ENCODE data around the gene ARHGEF26.

ARHGEF26 gene

DNA sequence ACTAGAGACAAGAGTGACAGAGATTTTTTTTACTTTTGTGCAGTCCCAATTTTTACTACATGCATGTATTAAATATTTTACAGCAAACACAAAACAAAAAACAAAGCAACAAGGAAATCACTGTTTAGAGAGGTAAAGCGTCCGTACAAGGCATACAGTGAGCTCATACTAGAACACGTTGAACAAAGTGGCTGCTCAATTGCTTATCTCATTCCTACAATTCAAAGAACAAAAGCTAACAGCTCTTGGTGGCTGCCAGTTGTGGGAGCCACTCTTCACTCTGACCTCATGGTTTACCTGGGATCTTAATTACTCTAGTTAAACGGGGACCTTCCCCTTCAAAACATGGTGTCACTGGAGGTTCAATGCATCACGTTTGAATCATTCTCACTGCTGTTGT, 7.6 kb upstream of the ARHGEF26 start:
- DNase-seq (ENCODE audit: insufficient read length, low spot score) (no peak), FAIRE-seq (no peak)
- TF ChIP-seq POLR2AphosphoS5 (IDR thresholded peaks at IDR 0.05; ENCODE audit: low read depth, low read length) = no peak
- no peak for TF ChIP-seq PAX5 (IDR thresholded peaks at IDR 0.05; ENCODE audit: insufficient read depth, low read length, severe bottlenecking)
- no peak for TF ChIP-seq POLR2A (IDR thresholded peaks at IDR 0.05; ENCODE audit: low read depth, low read length)
- TF ChIP-seq TAF1 (IDR thresholded peaks at IDR 0.05; ENCODE audit: low read depth, low read length) = no peak
- TF ChIP-seq POU2F2 (IDR thresholded peaks at IDR 0.05; ENCODE audit: low read depth, low read length) = no peak
- TF ChIP-seq SPI1 (IDR thresholded peaks at IDR 0.05; ENCODE audit: low read depth, low read length) = no peak

DNA sequence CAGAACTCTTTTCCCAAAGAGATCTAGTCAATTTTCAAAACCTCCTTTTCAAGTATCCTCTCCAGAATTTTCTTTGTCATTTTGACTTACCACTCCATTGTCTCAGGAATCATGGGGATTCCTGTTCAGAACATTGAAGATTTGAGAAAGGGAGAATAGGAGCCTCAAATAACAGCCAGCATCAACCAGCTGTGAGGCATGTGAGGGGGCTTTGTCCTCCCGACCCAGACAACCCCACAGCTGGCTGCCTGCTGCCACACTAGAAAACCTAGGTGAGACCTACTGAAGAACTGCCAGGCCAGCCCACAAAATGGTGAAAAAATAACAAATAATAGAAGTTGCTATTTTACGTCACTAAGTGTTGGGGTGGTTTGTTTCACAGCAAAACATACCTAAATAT, 5.9 kb upstream of the ARHGEF26 start:
- no peak for DNase-seq (ENCODE audit: insufficient read length, low spot score)
- no peak for FAIRE-seq

DNA sequence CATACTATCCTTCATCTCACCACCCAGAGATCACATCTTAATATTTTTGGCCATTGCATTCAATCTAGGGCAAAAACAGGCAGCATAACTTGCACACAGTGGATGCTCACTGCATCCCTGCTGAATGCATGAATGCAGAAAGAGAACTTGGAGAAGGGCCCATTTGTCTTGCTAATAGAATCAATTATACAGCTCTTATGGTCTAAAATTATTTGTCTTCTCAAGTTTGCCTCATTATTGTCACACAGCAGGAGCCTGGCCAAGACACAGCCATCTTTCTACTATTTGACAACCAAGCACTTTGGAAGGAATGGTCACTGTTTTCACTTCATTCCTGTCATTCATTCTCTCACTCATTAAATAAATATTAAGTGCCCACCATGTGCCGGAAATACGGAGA, 1.2 kb upstream of the ARHGEF26 start:
- TF ChIP-seq SPI1 (IDR thresholded peaks at IDR 0.05; ENCODE audit: low read depth, low read length) (no peak), TAF1 (IDR thresholded peaks at IDR 0.05; ENCODE audit: low read depth, low read length) (no peak), POU2F2 (IDR thresholded peaks at IDR 0.05; ENCODE audit: low read depth, low read length) (no peak), POLR2A (IDR thresholded peaks at IDR 0.05; ENCODE audit: low read depth, low read length) (no peak), POLR2AphosphoS5 (IDR thresholded peaks at IDR 0.05; ENCODE audit: low read depth, low read length) (no peak), PAX5 (IDR thresholded peaks at IDR 0.05; ENCODE audit: insufficient read depth, low read length, severe bottlenecking) (no peak)
- FAIRE-seq (no peak), DNase-seq (ENCODE audit: insufficient read length, low spot score) (no peak)

More for the DNA sequence above, 5.9 kb upstream of the ARHGEF26 start:
- TF ChIP-seq POLR2A (IDR thresholded peaks at IDR 0.05; ENCODE audit: low read depth, low read length) (no peak), TAF1 (IDR thresholded peaks at IDR 0.05; ENCODE audit: low read depth, low read length) (no peak), PAX5 (IDR thresholded peaks at IDR 0.05; ENCODE audit: insufficient read depth, low read length, severe bottlenecking) (no peak), POLR2AphosphoS5 (IDR thresholded peaks at IDR 0.05; ENCODE audit: low read depth, low read length) (no peak)

DNA sequence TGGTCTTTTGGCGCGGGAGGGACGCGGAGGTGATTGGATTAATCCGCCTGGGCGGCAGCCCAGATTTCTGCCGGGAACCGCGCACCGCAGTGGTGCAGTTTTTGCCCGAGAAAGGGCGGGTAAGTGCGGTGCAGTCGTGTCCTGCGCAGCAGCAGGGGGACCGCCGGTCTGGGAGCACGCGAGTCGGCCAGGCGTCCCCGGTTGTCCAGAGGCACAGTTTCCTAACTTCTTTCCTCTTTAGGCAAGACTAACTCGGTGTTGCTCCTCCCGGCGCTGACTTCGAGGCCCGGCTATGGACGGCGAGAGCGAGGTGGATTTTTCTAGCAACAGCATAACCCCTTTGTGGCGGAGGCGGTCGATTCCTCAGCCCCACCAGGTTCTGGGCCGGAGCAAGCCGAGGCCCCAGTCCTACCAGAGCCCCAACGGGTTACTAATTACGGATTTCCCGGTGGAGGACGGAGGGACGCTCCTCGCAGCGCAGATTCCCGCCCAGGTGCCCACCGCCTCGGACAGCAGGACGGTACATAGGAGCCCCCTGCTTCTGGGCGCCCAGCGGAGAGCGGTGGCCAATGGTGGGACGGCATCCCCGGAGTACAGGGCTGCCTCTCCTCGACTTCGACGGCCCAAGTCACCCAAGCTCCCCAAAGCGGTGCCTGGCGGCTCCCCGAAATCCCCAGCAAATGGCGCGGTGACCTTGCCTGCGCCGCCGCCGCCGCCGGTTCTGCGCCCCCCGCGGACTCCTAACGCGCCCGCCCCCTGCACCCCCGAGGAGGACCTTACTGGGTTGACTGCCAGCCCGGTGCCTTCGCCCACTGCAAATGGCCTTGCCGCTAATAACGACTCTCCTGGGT, 736 bp downstream of the ARHGEF26 start:
- DNase-seq (ENCODE audit: insufficient read length, low spot score) (peak; percentile 25), FAIRE-seq (no peak)
- TF ChIP-seq POLR2AphosphoS5 (IDR thresholded peaks at IDR 0.05; ENCODE audit: low read depth, low read length) = no peak
- TF ChIP-seq PAX5 (IDR thresholded peaks at IDR 0.05; ENCODE audit: insufficient read depth, low read length, severe bottlenecking) = no peak
- no peak for TF ChIP-seq SPI1 (IDR thresholded peaks at IDR 0.05; ENCODE audit: low read depth, low read length)
- no peak for TF ChIP-seq TAF1 (IDR thresholded peaks at IDR 0.05; ENCODE audit: low read depth, low read length)
- TF ChIP-seq POU2F2 (IDR thresholded peaks at IDR 0.05; ENCODE audit: low read depth, low read length) = no peak
- no peak for TF ChIP-seq POLR2A (IDR thresholded peaks at IDR 0.05; ENCODE audit: low read depth, low read length)

DNA sequence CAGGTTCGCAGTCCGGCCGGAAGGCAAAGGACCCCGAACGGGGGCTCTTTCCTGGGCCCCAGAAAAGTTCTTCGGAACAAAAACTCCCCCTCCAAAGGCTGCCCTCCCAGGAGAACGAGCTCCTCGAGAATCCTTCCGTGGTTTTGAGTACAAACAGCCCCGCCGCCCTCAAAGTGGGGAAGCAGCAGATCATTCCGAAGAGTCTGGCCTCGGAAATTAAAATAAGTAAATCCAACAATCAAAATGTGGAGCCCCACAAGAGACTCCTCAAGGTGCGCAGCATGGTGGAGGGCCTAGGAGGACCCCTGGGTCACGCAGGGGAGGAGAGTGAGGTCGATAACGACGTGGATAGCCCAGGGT, 1.3 kb downstream of the ARHGEF26 start:
- FAIRE-seq = no peak

DNA sequence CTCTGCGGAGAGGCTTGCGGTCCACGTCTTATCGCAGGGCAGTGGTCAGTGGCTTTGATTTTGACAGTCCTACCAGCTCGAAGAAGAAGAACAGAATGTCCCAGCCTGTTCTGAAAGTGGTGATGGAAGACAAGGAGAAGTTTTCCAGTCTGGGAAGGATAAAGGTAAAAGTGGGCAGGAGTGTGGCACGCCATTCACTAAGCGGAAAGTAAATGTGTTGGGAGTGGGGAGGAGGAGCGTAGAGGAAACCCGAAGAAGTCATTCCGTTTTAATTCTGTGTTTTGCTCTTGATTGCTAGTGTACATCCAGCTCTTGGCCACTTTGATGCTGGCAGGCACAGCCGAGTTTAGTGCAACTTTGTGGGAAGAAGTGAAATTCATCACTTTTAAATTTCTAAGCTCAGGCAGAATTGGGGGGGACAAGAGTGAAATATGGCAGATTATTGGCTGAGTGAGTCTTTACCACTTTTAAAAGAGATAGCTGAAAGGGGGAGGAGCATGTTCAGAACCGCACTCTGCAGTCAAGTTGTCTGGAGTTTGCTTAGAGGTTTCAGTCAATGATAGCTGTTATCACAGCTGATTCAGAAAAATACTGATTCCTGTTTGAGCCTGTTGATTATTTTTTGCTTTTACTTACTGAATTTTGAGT, 1.8 kb downstream of the ARHGEF26 start:
- DNase-seq (ENCODE audit: insufficient read length, low spot score) (no peak), FAIRE-seq (no peak)
- TF ChIP-seq POLR2AphosphoS5 (IDR thresholded peaks at IDR 0.05; ENCODE audit: low read depth, low read length) (no peak), POU2F2 (IDR thresholded peaks at IDR 0.05; ENCODE audit: low read depth, low read length) (no peak), POLR2A (IDR thresholded peaks at IDR 0.05; ENCODE audit: low read depth, low read length) (no peak), SPI1 (IDR thresholded peaks at IDR 0.05; ENCODE audit: low read depth, low read length) (no peak), TAF1 (IDR thresholded peaks at IDR 0.05; ENCODE audit: low read depth, low read length) (no peak), PAX5 (IDR thresholded peaks at IDR 0.05; ENCODE audit: insufficient read depth, low read length, severe bottlenecking) (no peak)

More for the DNA sequence above, 1.3 kb downstream of the ARHGEF26 start:
- TF ChIP-seq PAX5 (IDR thresholded peaks at IDR 0.05; ENCODE audit: insufficient read depth, low read length, severe bottlenecking) = no peak
- DNase-seq (ENCODE audit: insufficient read length, low spot score) = no peak

DNA sequence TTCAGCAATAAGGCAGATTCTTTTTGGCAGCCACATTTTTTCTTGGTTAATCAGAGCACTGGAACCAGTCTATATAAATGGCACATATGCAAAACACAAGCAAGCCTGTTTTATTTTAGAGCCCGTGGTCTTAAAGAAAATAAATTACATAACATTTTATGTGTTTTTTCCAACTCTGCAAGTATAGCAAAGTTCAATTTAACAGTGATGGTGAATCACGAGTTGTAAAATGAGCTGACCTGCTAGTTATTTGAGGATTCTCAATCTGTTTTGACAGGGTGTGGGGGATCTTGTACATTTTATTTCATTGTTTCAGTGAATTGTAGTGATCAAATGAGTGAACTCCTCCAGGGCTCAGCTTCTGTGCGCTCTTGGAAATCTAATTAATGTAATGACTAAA, 2.7 kb downstream of the ARHGEF26 start:
- no peak for FAIRE-seq

DNA sequence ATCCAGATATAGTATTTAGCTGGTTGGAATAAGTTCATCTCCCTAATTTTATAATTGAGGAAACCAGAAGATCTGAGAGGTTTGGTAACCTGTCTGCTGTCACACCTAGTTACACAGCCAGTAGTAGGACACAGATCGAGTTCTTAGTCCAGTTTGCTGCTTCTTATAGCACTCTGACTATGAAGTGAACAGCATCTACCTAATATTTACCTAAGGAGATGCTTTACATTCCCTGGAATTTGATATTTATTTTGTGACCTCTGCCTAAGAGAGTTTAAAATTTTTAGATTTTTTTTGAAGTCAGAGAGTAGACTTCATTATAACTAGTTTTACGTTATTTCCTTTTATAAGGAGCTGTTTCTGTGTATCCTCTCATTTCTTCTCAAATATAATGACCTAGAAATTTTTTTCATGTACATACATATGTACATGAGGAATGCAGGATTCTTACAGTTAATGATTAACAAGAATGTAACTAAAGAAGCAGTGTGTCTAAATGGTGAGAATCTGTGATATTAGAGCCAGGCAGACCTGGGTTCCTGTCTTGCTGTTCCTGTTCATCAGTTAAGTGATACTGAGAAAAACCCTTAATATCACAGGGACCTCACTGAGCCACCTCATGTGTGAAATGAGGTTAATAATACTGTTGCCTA, 4.3 kb downstream of the ARHGEF26 start:
- FAIRE-seq = no peak
- TF ChIP-seq PAX5 (IDR thresholded peaks at IDR 0.05; ENCODE audit: insufficient read depth, low read length, severe bottlenecking) (no peak), POLR2A (IDR thresholded peaks at IDR 0.05; ENCODE audit: low read depth, low read length) (no peak)
- DNase-seq (ENCODE audit: insufficient read length, low spot score) = no peak

More for the DNA sequence above, 2.7 kb downstream of the ARHGEF26 start:
- no peak for DNase-seq (ENCODE audit: insufficient read length, low spot score)
- TF ChIP-seq TAF1 (IDR thresholded peaks at IDR 0.05; ENCODE audit: low read depth, low read length) = no peak
- TF ChIP-seq POLR2AphosphoS5 (IDR thresholded peaks at IDR 0.05; ENCODE audit: low read depth, low read length) = no peak
- no peak for TF ChIP-seq POU2F2 (IDR thresholded peaks at IDR 0.05; ENCODE audit: low read depth, low read length)
- no peak for TF ChIP-seq POLR2A (IDR thresholded peaks at IDR 0.05; ENCODE audit: low read depth, low read length)
- TF ChIP-seq SPI1 (IDR thresholded peaks at IDR 0.05; ENCODE audit: low read depth, low read length) = no peak
- TF ChIP-seq PAX5 (IDR thresholded peaks at IDR 0.05; ENCODE audit: insufficient read depth, low read length, severe bottlenecking) = no peak

DNA sequence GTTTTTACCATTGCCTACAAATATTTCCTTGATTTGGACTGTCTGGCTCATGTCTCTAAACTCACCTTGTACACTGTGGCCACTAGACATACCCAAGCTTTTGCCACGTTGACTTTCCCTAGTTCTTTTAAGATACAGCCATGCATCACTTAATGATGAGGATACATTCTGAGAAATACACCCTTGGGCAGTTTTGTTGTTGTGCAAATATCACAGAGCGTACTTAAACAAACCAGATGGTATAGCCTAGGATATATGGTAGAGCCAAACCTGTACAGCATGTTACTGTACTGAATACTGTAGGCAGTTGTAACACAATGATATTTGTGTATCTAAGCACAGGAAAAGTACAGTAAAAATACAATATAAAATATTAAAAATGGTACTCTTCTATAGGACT, 5.5 kb downstream of the ARHGEF26 start:
- DNase-seq (ENCODE audit: insufficient read length, low spot score) (no peak), FAIRE-seq (no peak)
- TF ChIP-seq POU2F2 (IDR thresholded peaks at IDR 0.05; ENCODE audit: low read depth, low read length) = no peak
- no peak for TF ChIP-seq TAF1 (IDR thresholded peaks at IDR 0.05; ENCODE audit: low read depth, low read length)
- no peak for TF ChIP-seq POLR2AphosphoS5 (IDR thresholded peaks at IDR 0.05; ENCODE audit: low read depth, low read length)
- TF ChIP-seq SPI1 (IDR thresholded peaks at IDR 0.05; ENCODE audit: low read depth, low read length) = no peak
- no peak for TF ChIP-seq POLR2A (IDR thresholded peaks at IDR 0.05; ENCODE audit: low read depth, low read length)
